HG02885 (cell line): ENCODE measurements around the gene HSF4.

ENCODE experiments used
- ATAC-seq: cut with Tn5 transposase; IDR thresholded peaks from one replicate; pipeline ENCODE4 v1.9.1; 2021; ENCODE audit warnings: mild to moderate bottlenecking; ENCODE audit not compliant: unreplicated experiment, poor library complexity

The HSF4 gene

DNA sequence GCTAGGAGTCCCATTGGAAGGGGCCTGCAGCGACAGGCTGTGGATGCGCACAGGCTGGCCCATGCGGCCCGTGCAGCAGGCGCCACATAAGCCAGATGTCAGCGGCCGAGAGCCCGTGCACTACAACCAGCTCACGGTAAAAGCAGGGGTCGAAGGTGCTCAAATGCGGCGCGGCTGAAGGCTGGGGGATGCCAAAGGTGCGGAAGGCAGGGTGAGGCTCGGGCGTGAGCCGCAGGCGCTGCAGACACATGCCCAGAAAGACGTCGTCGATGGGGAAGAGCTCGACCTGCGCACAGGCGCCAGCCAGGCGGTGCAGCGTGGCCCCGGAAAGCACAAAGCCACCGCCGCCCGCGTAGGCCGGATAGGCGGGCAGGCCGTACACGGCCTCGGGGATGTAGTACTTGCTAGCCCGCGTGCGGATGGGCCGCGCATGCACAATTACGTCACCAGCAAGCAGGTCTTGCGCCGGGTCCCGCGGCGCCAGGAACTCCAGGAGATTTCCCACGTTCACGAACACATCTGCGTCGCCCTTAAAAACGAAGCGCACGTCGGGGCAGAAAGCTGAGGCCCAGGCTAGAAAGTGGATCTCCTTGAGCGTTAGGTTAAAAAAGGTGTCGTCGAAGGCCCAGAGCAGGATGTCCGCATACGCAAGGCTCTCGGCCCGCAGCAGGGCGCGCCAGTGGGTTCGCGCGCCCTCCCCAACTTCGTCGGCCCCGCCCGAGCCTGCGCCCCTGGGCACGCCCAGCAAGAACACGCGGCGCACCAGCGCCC lies 15.1 kb upstream of the HSF4 start:
- ATAC-seq, result peak; percentile 11

DNA sequence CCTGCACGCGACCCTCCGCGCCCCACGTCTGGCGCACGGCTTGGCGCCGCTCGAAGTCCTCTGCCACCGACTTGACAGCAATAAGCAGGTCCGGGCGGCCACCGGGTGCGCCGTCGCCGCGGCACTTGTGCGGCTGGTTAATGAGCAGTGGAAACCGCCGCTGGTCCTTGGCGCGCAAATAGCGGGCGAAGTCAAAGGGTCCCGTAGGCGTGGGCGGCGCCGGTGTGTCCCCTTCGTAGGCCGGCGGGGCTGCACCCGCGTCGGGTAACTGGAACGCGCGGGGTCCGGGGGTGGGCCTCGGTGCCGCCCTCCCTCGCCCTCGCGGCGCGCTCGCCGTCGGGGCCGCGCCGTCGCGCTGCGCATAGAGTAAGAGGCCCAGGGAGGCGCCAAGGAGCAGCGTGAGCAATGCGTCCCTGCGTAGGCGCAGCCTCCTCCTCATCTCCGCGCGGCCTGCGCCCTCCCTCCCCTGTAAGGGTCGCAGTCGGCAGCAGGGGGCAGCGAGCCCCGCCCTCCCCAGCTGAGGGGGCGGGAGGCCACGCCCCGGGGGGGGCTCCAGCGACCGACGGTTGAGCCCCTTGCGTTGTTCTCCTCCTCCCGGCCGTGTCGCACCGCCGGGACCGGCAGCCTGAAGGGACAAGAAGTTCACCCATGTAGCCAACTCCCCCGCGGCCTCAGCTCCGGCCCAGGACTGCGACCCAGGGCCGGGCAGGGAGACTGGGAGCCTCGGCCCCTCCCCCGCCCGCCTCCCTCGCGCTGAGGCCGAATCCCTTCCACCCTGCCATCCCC lies 14.3 kb upstream of the HSF4 start:
- peak; percentile 55 for ATAC-seq

DNA sequence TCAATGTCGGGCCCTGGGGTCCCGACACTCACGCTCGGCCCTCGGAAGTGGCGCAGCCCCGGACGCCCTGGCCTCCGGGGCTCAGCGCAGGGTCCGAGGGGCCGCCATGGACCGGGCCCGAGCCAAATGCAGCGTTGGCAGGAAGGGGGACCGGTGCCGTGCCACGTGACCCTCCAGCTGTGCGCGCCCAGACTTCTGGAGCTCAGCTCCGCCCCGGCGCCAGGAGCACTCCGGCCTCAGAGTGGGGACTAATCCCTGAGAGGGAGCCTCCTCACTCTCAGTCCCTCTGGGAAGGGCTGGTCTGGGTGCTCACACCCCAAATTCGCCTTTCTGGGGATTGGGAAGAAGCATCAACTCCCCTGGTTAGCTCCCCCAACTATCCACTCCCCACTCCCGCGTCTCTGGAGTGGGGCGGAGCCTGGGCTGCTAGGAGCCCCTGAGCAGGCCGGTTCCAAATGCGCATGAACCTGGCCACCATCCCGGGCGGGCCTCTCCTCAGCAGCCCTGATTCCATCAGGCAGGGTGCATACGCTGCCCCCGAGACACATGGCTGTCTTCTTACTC lies 13.6 kb upstream of the HSF4 start, which contains the start of gene B3GNT9:
Gene B3GNT9 (minus strand): TSS at position 166 of the 564 bp plus-strand sequence. CDS start 513 bp downstream, outside the sequence.
- peak; percentile 55 for ATAC-seq

DNA sequence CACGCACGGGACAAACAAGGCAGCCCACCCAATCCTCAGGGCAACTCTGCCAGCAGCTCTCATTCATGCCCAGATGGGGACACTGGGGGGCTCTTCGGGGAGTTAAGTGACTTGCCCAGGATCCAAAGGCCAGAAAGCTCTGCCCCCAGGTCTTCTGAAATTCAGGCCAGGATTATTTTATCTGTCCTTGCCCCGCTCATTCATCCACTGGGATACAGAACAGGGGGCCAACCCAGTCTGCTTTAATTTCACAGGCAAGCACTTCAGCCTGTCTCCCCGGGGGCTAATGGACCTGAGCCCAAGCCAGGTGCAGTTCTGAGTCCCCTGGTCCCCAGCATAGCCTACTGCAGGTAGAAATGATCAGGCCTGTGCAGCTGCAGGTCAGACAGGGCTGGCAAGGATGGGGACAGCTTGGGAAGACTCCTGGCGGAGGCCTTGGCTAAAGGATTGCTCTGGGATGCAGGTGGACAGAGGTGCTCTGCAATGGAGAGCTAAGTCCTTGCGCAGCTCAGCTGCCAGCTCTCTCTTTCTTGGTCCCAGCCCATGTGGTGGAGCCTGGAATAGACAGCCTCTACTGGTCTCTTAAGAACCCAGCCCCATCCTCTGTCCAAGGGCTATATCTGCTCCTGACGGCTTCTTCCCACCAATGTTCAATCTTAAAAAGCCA lies 13.0 kb upstream of the HSF4 start:
- no peak for ATAC-seq

DNA sequence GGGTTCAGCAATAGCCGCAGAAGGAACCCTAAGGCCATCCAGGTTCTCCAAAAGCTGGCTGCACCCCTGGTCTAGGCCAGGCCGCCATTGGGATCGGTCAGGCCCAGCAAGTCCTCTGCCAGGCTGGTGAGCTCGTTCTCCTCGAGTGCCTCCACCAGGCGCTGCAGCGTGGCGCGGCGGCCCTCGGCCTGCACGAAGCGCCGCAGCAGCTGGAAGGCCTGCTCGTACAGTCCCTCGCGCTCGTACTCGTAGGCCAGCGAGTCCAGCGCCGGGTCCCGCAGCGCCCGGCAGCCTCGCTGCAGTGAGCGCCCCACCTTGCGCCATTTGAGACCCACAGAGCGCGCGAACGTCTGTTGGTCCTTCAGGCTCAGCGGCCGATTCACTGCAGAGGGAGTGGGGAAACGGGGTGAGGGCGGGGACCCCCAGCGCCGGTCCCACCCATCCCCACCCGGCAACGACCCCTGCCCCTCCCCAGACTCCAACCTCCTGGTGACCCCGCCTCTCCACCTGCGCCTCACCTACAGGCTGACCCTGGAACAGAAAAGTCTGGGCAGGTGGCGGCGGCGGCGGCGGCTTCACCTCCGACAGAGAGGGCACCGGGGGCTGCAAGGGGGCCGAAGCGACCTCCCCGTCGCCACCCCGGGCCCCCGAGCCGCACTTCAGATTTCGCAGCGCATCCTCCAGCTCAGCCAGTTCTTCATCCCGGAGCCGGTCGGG lies 9.8 kb upstream of the HSF4 start:
- ATAC-seq, result no peak

DNA sequence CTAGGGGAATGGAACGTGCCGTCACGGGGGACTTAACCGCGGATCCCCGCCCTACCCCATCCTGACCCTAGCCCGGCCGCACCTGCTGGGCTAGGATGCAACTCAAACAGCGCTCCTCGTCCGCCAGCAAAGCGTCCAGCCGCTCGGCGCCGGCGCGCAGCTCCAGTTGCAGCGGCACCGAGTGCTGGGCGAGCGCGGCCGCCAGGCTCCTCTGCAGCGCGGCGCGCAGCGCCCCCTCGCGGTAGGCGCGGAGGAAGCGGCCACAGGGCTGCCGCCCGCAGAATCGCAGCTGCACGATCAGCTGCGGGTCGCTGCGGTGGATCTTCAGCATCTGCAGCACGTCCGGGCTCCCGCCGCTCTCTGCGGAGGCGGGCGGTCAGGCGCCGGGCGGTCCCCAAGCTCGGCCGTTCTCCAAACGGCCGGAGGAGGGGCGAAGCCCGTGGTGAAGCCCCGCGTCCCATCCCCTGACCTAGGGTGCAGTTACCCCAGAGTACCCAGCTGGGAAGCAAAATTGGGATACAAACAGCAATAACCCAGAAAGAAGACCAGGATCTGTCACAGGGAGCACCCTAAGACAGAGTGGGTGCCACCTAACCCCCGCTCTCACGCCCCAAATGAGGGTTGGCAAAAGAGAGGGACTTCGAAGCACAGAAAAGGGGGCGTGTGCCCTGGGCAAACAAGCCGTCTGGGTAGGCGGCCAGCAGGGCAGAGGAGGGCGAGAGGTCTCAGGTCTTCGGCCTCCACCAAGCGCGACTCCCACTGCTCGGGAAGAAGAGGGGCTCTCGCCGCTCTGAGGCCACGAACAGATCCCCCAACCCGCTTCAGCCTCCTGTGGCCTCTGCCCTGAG lies 9.0 kb upstream of the HSF4 start:
- peak; percentile 30 for ATAC-seq

DNA sequence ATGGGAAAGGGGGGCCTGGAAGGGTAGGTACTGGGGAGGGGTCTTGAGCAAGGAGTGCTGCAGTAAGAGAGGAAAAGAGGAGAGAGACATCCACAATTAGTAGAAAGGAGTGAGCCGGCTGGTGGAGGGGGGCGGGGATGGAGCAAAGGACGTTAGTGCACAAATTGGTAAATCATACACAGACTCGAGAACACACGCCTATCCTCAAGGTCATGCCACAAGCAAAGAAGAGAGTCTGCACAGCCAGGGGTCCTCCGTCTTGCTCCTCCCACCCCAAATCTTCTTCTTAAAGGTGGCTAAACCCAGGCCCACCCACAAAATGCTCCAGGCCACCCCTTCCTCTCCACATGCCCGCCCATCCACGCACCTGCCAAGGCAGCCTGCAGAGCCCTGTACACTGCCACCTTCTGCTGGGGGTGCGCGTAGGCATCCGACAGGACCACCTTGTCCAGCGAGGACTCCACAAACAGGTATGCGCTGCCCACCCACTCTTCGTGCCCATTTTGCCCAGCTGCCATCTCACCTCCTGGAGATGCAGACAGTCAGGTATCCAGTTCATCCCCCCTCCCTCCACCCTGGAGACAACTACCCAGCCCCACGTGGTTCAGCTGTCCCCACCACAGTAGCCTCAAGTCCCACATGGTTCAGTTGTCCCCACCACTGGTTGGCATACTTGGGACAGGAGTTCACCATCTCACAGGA lies 8.3 kb upstream of the HSF4 start:
- ATAC-seq, result no peak

DNA sequence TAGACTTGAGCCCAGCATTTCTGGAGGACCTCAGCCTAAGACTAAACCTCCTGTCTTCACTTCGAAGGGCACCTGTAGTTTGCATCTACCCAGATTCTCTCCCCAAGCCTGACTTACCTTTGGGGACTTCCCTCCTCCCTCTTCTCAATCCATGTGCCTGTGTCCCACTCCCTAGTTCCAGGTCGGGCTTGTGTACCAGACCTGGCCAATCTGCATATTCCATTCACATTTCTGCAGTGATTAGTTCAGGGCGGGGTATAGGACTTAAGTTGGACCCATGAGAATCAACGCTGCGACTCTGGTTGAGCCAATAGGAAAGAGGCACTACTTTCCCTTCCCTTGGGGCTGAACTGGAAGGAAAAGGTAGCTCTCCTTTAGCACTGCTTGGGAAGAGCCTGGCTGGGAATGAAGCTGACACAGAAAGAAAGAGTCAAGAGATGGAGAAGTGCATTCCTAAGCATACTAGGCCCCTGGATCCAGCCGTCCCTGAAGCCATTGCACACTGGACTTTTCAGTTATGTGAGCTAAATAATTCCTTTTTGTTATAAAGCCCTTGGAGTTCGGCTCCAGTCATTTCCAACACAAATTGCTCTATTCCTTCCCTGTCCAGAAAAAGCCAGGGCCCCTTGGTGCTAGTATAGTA lies 7.3 kb upstream of the HSF4 start:
- ATAC-seq, result no peak

DNA sequence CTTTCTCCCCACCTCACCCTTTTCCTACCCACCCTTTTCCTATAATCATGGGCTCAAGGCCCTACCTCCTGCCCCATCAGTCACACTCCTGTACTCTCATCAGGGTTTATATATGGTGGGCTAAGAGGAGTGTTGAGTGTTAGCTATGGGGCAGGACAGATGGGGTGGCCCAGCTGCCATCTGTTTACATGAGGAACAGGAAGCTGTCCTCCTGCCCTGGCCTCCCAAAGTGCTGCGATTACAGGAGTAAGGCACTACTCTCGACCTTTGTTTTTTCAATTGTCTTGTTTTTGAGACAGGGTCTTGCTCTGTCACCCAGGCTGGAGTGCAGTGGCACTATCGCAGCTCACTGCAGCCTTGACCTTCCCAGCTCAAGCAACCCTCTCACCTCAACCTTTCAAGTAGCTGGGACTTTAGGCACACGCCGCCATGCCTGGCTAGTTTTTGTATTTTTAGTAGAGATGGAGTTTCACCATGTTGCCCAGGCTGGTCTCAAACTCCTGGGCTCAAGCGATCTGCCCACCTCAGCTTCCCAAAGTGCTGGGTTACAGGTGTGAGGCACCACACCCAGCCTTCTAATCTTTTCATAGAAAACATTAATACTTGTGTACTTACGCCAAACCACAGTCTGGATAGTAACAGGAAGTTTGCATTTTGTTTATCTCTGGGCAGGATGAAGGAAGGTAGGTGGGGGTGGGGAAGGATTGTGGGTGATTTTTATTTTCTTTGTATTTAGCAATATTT lies 6.5 kb upstream of the HSF4 start:
- no peak for ATAC-seq

DNA sequence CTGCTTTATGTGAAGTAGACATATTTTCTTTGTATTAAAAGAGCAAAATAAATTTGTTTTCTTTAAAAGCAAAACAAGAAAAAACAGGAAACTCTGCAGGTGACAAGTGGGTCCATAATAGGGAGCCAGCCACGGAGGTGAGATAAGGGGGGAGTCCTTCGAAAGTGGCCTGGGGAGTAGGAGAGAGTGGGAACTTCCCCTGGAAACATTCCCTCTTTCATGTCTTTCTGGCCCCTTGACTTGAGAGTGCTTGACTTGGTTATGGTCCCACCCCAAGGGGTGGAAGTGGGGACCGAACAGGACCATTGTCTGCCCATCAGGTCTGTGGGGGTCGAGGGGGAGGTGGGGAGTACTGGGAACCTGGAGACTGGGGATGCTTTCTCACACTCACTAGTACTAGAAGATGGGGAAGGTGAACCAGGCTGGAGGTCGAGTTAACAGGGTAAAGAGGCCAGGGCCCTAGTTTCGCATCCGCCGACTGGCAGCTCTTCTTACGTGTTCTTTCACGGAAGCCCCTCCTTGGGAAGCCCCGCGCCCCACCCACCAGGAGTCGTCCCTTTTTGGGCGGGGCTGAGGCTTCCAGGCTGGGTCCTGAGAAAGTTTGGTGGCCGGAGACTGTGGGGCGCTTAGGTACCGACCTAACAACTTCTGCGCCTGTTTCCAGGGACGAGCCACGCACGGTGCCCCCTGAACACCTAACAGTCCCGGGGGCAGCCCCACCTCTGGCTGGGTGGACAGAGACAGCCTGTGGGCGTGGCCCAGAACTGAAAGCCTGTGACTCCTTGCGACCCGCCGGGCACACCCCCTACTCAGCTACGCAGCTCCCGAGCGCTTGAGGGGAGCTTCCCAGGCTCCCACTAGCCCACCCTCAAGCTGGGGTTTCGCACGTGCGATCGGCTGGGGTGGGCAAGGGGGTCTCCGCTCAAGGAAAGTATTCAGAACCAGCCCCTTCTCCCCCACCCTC lies 5.6 kb upstream of the HSF4 start:
- peak; percentile 35 for ATAC-seq

DNA sequence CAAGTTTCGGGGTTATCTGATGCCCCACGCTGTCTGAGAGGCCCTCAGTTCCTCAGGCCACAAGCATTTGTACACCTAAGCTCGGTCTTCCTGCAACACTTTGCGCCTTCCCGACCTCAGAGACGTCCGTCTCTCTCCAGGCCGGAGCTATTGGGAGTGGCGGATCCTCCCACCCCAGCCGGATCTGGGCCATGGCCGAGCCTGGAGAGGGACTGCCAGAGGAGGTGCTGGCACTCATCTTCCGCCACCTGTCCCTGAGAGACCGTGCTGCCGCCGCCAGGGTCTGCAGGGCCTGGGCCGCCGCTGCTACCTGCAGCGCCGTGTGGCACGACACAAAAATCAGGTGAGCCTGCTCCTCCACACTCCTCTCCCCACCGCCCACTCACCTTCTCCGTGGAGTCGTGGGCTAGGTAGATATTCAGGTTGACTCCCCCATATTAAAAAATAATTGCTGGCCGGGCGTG lies 2.9 kb upstream of the HSF4 start:
- no peak for ATAC-seq

DNA sequence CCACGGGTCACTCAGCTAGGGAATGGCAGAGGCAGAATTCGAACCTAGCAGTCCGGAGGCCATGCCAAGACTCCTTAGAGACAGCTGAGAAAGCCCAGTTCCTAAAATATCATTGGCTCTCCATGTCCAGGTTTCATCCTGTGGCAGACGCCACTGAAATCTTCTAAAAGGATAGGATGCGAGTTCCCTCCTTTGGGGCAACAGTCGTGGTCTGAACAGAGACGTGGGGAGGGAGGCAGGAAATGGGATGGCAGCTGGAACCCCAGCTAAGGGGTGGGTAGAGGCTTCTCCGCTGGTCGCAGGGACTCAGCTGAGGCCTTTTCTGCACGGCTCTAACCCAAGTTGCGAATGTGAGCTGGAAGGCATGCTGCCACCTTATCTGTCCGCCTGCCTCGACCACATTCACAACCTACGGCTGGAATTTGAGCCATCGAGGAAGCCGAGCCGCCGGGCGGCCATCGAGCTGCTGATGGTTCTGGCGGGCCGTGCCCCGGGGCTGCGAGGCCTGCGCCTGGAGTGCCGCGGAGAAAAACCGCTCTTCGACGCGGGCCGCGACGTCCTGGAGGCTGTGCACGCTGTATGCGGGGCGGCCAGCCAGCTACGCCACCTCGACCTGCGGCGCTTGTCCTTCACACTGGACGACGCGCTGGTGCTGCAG lies 1.9 kb upstream of the HSF4 start:
- ATAC-seq, result no peak

DNA sequence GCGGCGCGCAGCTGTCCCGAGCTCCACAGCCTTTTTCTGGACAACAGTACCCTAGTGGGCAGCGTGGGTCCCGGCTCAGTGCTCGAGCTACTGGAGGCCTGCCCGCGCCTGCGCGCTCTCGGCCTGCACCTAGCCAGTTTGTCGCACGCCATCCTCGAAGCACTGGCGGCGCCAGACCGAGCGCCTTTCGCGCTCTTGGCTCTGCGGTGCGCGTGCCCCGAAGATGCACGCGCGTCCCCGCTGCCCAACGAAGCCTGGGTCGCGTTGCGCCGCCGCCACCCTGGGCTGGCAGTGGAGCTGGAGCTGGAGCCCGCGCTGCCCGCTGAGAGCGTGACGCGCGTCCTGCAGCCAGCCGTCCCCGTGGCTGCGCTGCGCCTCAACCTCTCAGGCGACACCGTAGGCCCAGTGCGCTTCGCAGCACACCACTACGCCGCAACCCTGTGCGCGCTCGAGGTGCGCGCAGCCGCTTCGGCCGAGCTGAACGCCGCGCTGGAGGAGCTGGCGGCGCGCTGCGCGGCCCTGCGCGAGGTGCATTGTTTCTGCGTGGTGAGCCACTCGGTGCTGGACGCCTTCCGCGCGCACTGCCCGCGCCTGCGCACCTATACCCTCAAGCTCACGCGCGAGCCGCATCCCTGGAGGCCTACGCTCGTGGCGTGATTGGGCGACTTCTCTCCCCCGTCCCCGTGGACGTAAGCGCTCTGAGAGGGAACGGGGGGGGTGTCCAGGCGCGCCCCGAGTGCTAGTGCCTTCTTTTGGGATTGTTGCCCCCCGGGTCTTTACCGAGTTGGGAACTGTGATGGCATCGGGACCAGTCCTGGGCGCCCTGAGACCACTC lies 1.2 kb upstream of the HSF4 start:
- no peak for ATAC-seq

DNA sequence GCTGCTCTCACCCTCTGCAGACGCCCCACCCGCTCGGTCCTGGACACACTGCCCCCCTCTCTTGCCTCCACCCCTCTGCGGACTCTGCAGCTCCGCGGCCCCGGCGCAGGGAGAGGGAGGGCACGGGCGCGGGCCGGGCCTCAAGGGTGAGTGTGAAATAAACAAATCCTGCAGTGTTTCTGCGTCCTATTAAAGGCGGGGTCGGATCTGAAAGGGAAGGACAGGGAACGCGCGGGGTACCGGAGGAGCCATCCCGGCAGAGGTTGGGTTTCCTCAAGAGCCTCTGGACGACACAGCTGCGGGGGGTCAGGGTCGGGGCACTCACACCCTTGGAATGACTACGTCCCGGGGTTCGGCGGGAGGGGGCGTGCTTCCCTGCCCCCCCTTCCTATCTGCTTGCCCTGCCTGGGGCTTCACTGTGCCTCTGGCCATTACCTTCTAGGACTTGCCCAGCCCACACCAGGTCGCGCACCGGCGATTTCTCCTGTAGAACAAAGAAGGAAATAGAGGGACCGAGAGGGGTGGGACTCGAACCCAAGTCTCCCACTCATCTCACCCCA lies 466 bp upstream of the HSF4 start:
- no peak for ATAC-seq
